GM19467 (cell line): Measurements from ENCODE around the gene ERRFI1.
"Not testable (repeated sequence)": the region's sequence is repeated elsewhere in the genome, so short reads cannot be mapped to it uniquely, and the experiment has no call there.

Source experiments
- ATAC-seq: cut with Tn5 transposase; IDR thresholded peaks from one replicate; pipeline ENCODE4 v1.9.1; 2021; ENCODE audit warnings: mild to moderate bottlenecking, moderate library complexity; ENCODE audit not compliant: unreplicated experiment

Gene ERRFI1, protein sequence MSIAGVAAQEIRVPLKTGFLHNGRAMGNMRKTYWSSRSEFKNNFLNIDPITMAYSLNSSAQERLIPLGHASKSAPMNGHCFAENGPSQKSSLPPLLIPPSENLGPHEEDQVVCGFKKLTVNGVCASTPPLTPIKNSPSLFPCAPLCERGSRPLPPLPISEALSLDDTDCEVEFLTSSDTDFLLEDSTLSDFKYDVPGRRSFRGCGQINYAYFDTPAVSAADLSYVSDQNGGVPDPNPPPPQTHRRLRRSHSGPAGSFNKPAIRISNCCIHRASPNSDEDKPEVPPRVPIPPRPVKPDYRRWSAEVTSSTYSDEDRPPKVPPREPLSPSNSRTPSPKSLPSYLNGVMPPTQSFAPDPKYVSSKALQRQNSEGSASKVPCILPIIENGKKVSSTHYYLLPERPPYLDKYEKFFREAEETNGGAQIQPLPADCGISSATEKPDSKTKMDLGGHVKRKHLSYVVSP

DNA sequence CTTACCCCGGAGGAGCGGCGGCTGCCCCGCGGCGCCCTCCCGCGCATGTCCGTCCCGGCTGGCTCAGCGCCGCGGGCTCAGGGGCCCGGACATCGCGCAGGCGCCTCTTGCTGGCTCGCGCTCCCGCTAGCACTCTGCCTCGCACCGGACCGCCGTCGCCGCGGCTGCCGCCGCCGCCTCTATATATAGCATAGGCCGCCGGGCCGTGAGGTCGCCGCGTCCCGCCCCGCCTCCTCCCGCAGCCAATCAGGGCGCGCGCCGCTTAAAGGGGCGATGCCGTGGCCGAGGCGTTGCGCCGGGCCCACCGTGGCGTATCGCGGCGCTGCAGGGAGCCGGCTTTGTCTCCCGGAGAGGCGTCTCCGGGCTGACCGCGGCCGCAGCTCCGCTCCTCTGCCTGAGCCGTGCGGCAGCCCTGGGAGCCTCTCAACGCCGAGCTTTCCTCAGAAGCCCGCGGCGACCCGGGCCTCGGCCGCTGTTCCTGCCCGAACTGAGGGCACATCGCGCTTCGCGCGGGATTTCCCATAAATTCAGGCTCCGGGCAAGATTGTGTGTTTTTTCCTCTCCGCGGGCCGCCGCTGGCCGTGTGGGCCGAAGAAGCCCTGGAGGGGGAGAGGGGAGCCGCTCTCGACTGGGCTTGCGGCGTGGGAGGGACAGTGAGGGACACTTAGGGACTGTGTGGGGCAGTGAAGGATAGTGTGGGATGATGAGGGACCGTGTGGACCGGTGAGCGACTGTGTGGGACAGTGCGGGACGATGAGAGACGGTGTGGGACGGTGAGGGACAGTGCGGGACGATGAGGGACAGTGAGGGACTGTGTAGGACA, at the start of gene ERRFI1:
Gene ERRFI1 (minus strand): TSS at position 157 of the 823 bp plus-strand sequence. CDS start 10,690 bp downstream, outside the sequence.
- ATAC-seq = peak; percentile 93

DNA sequence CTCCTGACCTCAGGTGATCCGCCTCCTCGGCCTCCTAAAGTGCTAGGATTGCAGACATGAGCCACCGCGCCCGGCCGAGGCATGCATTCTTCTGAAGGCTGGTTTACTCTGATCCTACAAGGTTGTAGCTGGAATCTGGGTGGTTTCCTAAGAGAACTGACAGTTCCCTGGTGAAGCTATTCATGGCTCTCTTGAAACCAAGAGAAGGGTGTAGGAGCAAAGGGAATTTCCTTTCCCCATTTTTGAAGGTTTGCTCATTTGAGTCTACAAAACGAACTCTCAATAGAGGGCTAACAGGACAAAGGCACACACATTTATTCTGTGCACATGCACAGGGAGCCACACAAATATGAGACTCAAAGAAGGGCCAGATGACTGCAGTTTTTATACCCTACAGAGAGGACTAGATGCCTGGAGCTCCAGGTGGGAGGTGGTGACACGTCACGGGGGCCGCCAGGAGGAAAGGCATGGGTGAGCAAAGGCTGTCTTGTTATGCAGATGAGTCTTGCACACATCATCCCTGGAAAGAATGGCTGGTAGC, 49.5 kb upstream of the ERRFI1 start:
- ATAC-seq = no peak

DNA sequence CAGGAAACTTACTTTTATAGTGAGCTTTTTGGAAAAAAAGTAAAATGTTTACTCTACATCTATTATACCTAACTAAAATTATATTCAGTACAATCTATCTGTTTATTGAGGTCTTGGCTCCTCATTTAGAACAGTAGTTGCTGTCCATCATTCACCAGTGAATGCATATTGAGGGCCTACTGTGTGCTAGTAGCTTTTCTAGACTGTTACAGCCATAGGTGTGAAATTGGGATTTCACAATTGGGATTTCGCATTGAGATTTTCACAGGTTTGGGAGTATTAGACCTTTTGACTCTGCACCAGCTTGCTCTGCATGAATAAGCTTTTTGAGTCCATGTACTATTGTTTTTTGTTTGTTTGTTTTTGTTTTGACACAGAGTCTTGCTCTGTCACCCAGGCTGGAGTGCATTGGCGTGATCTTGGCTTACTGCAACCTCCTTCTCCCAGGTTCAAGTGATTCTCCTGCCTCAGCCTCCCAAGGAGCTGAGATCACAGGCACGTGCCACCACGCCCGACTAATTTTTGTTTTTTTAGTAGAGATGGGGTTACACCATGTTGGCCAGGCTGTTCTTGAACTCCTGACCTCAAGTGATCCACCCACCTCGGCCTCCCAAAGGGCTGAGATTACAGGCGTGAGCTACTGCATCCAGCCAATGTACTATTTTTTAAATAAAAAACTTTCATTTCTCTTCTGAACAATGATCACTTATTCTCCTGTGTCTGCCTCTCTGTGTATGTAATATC, 47.2 kb upstream of the ERRFI1 start:
- ATAC-seq = no peak

DNA sequence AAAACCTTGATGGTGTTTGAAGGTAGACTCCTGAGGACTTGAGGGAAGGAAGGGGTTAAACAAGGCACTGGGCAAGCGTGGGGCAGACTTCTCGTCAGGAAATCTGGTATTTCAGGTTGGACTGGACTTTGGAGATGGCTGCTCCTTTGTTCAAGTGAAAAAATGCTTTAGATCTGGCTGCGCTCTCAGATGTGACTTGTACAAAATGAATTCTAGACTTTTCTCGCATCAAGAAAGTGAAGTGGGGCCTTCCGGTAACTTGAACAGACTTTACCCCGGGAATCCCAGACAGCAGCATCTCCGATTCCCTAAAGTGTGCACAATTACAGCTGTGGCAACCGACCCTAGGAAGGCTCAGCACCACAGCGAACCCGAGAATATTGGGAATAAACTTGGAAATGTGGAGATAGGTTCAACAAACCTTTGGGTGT, 44.3 kb upstream of the ERRFI1 start:
- no peak for ATAC-seq

DNA sequence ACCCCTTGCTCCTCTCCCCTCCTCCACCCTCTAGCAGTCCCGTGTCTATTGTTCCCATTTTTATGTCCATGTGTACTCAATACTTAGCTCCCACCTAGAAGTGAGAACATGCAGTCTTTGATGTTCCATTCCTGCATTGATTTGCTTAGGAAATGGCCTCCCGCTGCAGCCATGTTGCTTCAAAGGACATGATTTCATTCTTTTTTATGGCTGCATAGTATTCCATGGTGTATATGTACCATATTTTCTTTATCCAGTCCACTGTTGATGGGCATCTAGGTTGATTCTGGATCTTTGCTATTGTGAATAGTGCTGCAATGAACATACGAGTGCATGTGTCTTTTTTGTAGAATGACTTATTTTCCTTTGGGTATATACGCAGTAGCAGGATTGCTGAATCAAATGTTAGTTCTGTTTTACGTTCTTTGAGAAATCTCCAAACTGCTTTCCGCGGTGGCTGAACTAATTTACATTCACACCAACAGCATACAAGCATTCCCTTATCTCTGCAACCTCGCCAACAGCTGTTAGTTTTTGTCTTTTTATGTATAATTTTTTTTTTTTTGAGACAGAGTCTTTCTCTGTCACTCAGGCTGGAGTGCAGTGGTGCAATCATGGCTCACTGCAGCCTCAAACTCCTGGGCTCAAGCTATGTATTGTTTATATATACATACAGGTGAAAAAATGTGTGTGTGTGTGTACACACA, 43.7 kb upstream of the ERRFI1 start:
- ATAC-seq = not testable (repeated sequence)

DNA sequence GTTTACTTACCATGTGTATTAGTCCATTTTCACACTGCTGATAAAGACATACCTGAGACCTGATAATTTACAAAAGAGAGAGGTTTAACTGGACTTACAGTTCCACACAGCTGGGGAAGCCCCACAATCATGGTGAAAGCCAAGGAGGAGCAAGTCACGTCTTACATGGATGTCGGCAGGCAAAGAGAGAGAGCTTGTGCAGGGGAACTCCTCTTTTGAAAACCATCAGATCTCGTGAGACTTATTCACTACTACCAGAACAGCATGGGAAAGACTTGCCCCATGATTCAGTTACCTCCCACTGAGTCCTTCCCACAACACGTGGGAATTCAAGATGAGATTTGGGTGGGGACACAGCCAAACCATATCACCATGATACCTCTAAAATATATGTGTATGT, 39.3 kb upstream of the ERRFI1 start:
- ATAC-seq = no peak

DNA sequence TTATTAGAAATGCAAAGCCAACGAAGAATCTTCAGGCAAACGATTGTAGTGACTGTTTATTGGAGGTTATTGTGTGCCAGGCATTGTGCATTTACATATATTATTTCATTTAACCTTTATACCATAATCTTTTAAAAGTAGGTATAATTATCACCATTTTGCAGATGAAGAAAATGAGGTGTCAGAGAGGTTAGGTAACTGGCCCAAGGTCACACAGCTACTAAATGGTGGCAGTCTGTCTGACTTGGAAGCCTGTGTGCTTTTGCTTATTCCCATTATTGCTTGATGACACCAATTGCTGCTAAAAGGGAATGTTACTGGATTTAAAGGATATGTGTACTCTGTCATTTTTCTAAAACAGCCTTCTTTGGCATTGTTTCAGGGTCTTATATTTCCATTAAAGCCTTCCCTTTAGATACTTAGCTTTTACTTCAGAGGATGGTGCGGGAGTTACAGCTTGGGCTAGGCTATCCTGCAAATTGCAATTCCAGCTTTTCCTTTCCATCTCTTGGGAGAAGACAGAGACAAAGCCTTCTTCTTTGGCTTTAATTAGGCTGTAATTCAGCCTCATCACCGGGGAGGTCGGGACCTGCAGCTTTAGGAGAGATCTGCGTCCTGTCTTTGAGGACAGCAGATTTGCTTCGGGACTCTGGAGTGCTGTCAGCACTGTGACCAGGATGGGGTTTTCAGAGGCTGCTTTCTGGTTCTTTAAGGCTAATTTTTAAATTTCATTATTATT, 37.4 kb upstream of the ERRFI1 start:
- no peak for ATAC-seq

DNA sequence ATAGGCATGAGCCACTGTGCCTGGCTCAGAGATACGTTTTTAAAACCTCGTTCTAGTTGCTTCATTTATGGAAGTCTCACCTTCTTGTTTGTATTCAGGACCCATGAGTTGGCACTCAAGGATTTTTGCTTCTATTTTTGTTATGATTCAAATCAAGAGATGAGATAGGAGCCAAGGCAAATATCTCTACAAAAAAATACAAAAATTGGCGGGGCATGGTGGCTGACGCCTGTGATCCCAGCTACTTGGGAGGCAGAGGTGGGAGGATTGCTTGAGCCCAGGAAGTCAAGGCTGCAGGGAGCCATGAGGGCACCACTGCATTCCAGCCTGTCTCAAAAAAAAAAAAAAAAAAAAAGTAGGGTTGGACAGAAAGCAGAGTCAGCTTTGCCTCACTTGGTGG, 36.8 kb upstream of the ERRFI1 start:
- no peak for ATAC-seq

DNA sequence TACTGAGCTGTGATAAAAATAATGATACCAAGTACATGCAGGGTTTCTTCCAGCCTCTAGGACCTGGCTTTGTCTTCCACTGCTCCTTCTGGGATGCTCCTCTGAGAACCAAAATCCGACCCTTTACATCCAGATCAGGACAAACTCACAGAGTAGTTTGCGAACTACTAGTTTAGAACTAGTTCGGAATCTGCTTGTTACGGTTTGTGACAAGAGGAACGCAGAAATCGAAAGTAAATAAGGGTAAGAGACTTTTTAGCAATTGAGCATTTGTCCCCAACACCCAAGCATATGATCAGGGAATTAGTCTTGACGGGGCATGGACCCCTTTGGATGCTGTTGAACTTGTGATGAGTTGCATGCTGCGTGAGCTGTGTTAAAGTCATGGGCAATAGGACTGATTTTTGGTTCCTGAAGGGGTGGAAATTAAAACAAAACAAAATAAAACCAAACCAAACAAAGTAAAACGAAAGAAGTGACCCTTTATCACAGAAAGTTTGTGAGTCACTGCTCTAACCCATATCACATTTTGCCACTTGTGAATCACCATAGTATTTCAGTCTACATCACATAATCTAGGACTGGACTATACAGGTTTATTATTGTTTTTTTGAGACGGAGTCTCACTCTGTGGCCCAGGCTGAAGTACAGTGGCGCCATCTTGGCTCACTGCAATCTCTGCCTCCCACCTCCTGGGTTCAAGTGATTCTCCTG, 35.7 kb upstream of the ERRFI1 start:
- no peak for ATAC-seq

DNA sequence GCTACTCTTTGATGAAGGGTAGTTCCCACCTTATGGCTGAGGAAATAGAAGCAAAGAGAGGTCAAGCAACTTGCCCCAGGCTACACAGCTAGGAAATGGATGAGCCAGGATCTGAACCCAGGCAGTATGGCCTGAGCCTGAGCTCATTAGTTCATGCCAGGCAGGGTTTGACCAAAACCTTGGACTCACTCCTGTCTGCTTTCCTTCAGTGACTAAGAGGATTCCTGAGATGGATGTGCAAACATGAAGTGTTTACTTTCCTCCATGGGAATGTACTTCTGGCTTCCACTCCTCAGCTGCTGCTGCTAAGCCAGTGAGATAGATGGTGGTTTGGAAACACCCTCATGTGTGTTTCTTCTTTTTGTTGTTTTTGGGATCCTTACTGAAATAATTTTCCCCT, 35.1 kb upstream of the ERRFI1 start:
- ATAC-seq = no peak

DNA sequence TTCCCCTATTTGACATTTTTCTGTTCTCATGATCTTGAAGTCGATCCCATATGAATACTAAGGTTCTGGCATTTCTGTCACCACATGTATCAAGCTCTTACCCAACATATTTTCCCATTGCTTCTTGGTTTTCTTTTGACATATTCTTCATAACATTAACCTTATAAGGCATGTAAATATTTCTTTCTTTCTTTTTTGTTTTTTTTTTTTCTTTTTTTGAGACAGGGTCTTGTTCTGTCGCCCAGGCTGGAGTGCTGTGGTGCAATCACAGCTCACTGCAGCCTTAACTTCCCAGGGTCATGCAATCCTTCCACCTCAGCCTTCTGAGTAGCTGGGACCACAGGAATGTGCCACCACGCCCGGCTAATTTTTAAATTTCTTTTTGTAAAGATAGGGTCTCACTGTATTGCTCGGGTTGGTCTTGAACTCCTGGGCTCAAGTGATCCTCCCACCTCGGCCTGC, 33.1 kb upstream of the ERRFI1 start:
- ATAC-seq = no peak

DNA sequence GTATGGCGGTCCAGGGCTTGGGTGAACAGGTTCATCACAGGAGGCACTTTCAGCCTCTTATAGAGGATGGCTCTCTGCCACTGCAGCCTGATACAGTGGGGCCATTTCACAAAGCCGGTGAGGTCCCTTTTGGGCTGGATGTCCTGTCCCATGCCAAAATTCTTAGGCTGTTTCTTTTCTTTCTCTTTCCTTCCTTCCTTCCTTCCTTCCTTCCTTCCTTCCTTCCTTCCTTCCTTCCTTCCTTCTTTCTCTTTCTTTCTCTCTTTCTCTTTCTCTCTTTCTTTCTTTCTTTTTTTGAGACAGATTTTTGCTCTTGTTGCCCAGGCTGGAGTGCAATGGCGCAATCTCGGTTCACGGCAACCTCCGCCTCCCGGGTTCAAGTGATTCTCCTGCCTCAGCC, 31.7 kb upstream of the ERRFI1 start:
- not testable (repeated sequence) for ATAC-seq

DNA sequence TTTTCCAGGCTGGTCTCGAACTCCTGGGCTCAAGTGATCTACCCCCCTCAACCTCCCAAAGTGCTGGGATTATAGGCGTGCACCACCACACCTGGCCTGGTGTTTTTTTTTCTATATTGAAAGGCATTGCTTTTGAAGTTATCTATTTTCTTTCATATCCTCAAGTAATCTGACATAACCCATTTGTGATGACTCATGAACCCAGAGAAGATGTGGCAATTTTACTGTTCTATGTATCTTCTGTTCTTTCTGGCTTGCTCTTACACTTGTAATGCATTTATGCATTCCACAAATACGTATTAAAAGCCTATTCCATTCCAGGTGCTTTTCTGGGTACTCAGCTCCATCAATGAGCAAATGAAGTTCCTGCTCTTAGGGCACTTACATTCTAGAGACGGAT, 29.9 kb upstream of the ERRFI1 start:
- no peak for ATAC-seq

DNA sequence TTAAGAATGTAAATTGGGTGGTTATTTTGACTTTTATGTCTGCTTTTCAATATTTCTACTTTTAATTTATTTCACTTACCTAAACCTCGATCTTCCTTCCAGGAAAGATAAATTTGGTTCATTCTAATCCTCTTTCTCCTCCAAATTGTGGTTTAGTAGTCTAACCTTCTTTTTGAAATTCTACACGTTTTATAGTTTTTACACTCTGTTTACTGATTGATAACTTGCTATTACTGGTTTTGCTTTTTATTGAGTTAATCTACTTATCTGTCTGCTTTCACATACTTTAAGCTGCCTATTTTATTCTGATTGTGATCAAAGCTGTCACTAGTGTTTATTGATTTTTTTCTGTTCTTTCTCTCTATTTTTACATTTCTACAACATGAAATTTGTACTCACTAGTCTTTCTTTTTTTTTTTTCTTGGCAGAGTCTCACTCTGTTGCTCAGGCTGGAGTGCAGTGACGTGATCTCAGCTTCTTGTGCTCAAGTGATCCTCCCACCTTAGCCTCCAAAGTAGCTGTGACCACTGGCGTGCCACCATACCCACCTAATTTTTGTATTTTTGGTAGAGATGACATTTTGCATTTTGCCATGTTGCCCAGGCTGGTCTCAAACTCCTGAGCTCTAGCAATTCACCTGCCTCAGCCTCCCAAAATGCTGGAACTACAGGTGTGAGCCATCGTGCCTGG, 27.9 kb upstream of the ERRFI1 start:
- no peak for ATAC-seq

DNA sequence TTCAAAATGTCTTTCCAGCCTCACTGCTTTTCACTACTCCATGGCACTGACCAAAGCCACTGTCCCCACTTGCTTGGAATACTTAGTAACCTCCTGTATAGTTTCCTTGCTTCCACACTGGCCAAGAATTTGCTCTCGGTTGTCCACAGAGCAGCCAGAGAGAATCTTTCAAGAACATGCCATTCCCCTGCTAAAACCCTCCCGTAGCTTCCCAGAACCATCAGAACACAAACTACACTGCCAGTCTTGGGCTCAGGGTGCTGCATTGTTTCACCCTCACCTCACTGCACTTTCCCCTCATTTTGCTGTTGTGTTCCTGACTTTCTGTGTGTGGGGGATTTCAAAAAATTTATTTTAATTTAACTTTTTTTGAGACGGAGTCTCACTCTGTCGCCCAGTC, 25.5 kb upstream of the ERRFI1 start:
- no peak for ATAC-seq

DNA sequence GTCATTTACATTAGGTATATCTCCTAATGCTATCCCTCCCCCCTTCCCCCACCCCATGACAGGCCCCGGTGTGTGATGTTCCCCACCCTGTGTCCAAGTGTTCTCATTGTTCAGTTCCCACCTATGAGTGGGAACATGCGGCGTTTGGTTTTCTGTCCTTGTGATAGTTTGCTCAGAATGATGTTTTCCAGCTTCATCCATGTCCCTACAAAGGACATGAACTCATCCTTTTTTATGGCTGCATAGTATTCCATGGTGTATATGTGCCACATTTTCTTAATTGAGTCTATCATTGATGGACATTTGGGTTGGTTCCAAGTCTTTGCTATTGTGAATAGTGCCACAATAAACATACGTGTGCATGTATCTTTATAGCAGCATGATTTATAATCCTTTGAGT, 23.1 kb upstream of the ERRFI1 start:
- not testable (repeated sequence) for ATAC-seq

DNA sequence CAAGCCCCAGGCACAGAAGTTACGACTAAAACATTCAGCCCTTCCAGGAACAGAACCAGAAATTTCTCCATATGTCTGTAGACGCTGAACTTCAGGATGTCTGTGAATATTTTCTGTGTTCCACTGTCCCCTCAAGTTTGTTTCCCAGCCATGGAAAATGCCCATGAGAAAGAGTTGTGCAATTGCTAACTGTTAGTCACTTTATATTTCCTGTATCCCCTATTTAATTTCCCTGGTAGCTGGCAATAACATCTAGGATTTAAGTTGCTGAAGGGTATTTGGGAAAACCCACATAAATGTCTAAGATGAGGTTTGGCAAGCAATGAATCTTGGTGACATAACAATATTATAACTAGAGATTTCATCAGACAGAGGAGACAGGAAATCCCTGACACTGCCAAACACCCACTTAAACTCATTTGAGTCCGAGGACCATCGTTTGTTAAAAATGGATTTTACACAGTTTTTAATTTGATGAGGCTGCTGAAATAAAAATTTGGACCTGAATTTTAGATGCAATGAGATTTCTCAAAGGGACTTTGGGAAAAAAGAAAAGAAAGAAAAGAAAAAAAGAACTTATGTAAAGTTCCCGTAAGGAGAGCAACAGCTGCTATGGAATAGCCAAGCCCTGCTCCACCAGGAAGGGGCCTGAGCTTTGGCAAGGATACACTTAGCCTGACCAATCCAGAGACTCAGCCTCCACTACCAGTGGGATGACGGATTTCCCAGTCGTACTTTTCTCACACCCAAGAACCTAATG, 21.8 kb upstream of the ERRFI1 start:
- no peak for ATAC-seq

DNA sequence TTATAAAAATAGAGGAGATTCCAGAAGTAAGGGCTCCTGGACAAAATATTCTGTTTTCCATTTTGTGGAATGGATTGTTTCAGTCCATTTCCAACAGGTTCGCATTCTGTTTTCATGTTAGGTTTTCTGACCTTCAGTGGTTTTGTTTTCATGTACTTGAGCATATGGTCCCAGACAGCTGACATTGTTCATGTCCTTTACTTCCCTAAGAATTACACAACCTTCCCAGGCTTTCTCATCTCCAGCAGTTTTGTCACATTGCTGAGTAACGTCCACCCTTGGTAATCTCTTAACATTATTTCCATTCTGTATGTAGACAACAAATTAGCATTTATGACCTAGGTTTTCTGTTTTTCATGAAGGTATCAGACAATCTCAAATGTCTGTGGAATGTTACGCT, 21.0 kb upstream of the ERRFI1 start:
- no peak for ATAC-seq
